ENCODE measurements around the gene ARIH2. TPM values are rescaled to one million over a fixed set of nuclear protein-coding genes. Genes with fewer than 3 reads are reported as not detected.

The ARIH2 gene
- total and polyA plus RNA-seq, 2 of the 8 experiments (the other 6 are each of a cell fraction or from before 2014, with no cell fraction given): 72.9 to 136 TPM

- Histone ChIP-seq H2BK5ac (ENCODE audit: low read depth, low read length) (no peak overlapping the region), H3K9ac (replicated peaks in 1 of 4; ENCODE audit: extremely low read depth in 1 of 4, low read depth in 3 of 4, low read length in 3 of 4) (no peak overlapping the region), H2BK12ac (ENCODE audit: low read depth, low read length) (no peak overlapping the region), H3K23me2 (ENCODE audit: low read depth, low read length) (no peaks in the 10 kb centered on the region), H3K79me1 (ENCODE audit: low read depth, low read length) (peaks cover 8% of the 10 kb centered on the region; the same call in 1 of the 2 replicates), H3K27ac (ENCODE audit: low read depth, low read length) (no peak overlapping the region), H3K36me3 (ENCODE audit: control insufficient read depth in 2 of 4, insufficient read depth in 4 of 4, low read length in 3 of 4) (peaks cover 0 to 10% (median 3%) of the 10 kb centered on the region in 4 experiments; a peak in 6 of 8 replicates), H2BK15ac (ENCODE audit: low read length) (no peak overlapping the region), H3K4me2 (ENCODE audit: insufficient read depth in 1 of 2, low read depth in 2 of 2, low read length in 2 of 2) (no peak overlapping the region), H4K5ac (ENCODE audit: insufficient read length, low read depth, low read length) (no peak overlapping the region), H3K56ac (replicated peaks; ENCODE audit: insufficient read length, low read depth, low read length) (no peak overlapping the region), H2AFZ (ENCODE audit: low read length) (no peak overlapping the region), H2BK20ac (ENCODE audit: low read length) (no peak overlapping the region), H4K91ac (replicated peaks; ENCODE audit: insufficient read length, low read length) (no peak overlapping the region), H3K9me3 (ENCODE audit: insufficient read depth in 2 of 2, low read depth in 1 of 2, low read length in 1 of 2) (no peaks in the 10 kb centered on the region), H4K8ac (ENCODE audit: extremely low read depth, insufficient read depth, low read length) (no peak overlapping the region), H2BK120ac (replicated peaks; ENCODE audit: low read depth, low read length) (no peak overlapping the region), H3K23ac (ENCODE audit: insufficient read length) (no peak overlapping the region), H3K27me3 (replicated peaks in 1 of 4; ENCODE audit: control insufficient read depth in 3 of 4, extremely low read depth in 1 of 4, insufficient read depth in 3 of 4, low read length in 3 of 4) (no peaks in the 10 kb centered on the region), H3K4me1 (replicated peaks in 1 of 4; ENCODE audit: control insufficient read depth in 3 of 4, insufficient read depth in 4 of 4, low read length in 3 of 4) (no peaks in the 10 kb centered on the region), H3K18ac (ENCODE audit: extremely low read depth, low read length) (no peak overlapping the region), H3K4me3 (ENCODE audit: extremely low read depth in 1 of 4, insufficient read depth in 2 of 4, low read depth in 3 of 4, low read length in 4 of 4) (no peak overlapping the region), H3K14ac (ENCODE audit: insufficient read length) (no peak overlapping the region), H2AK5ac (ENCODE audit: low read depth, low read length) (no peak overlapping the region), H4K20me1 (replicated peaks in 1 of 2; ENCODE audit: control insufficient read depth in 1 of 2, insufficient read depth in 2 of 2, low read length in 2 of 2) (peaks cover 0 to 6% of the 10 kb centered on the region in 2 experiments), H3K79me2 (ENCODE audit: control insufficient read depth in 1 of 2, insufficient read depth in 2 of 2, low read length in 2 of 2) (peaks cover 9 to 50% of the 10 kb centered on the region in 2 experiments), H3K4ac (replicated peaks; ENCODE audit: insufficient read length, low read depth, low read length) (no peak overlapping the region)
- ChIA-PET CTCF (ENCODE audit: partially characterized antibody) (interaction anchor here (1.0 to 1.2 kb wide), 2 partner anchors 14 to 156 kb away, joined by 3 to 8 read pairs; no protein-coding TSS in a partner anchor), POLR2A (ENCODE audit: partially characterized antibody) (interaction anchor here (1.1 to 1.3 kb wide), 2 partner anchors 14 to 18 kb away, joined by 3 to 4 read pairs; no protein-coding TSS in a partner anchor)
- FAIRE-seq: no peak
- no peak for DNase-seq (ENCODE audit: low read depth in 1 of 2, low spot score in 2 of 2)
- TF ChIP-seq CTBP2 (IDR thresholded peaks at IDR 0.05; ENCODE audit: borderline replicate concordance, insufficient read depth, insufficient read length, low read length): no peak
- no peak for TF ChIP-seq ATF2 (IDR thresholded peaks at IDR 0.05; ENCODE audit: low read length)
- no peak for TF ChIP-seq JUND (IDR thresholded peaks at IDR 0.05; ENCODE audit: low read length)
- TF ChIP-seq RNF2 (IDR thresholded peaks at IDR 0.05; ENCODE audit: borderline replicate concordance, low read depth, low read length, missing control alignments, poor library complexity, severe bottlenecking): no peak
- TF ChIP-seq RAD21 (IDR thresholded peaks at IDR 0.05 in 1 of 2, conservative IDR thresholded peaks at IDR 0.05 in 1 of 2; ENCODE audit: low read depth in 2 of 2, low read length in 2 of 2): no peak
- no peak for TF ChIP-seq TCF12 (IDR thresholded peaks at IDR 0.05; ENCODE audit: low read depth, low read length)
- no peak for TF ChIP-seq SIN3A (conservative IDR thresholded peaks at IDR 0.05 in 1 of 2, IDR thresholded peaks at IDR 0.05 in 1 of 2; ENCODE audit: low read depth in 1 of 2, low read length in 2 of 2)
- no peak for TF ChIP-seq POU5F1 (IDR thresholded peaks at IDR 0.05; ENCODE audit: low read depth, low read length)
- no peak for TF ChIP-seq SIRT6 (IDR thresholded peaks at IDR 0.05; ENCODE audit: low read length)
- no peak for TF ChIP-seq CHD1 (IDR thresholded peaks at IDR 0.05; ENCODE audit: low read depth, low read length)
- no peak for TF ChIP-seq SP4 (IDR thresholded peaks at IDR 0.05; ENCODE audit: low read length)
- no peak for TF ChIP-seq GTF2F1 (IDR thresholded peaks at IDR 0.05; ENCODE audit: borderline replicate concordance, low read depth, low read length)
These were observed 19.5 kb downstream of the ARIH2 start for GRCh38 chr3:48938156-48938555.

All from H1 (cell line).